ENCODE data around the gene FRMD4B.

DNA sequence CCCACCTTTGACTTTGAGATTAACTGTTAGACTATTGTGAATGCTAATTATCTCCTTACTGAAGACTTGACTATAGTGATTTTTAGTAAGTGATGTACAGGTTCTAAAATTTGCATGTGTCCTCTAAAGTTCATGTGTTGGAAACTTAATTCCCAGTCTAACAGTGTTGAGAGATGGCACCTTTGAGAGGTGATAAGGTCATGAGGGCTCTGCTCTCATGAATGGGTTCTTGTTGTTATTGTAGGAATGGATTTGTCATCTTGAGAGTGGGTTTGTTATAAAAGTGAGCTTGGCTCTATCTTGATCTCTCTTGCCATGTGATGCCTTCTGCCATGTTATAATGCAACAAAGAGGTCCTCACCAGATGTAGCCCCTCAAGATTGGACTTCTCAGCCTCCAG is 244.6 kb downstream of the FRMD4B start:
- TF ChIP-seq, protein P1, sequence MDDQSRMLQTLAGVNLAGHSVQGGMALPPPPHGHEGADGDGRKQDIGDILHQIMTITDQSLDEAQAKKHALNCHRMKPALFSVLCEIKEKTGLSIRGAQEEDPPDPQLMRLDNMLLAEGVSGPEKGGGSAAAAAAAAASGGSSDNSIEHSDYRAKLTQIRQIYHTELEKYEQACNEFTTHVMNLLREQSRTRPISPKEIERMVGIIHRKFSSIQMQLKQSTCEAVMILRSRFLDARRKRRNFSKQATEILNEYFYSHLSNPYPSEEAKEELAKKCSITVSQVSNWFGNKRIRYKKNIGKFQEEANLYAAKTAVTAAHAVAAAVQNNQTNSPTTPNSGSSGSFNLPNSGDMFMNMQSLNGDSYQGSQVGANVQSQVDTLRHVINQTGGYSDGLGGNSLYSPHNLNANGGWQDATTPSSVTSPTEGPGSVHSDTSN (IDR thresholded peaks at IDR 0.05), result no peak
- TF ChIP-seq, protein P2, sequence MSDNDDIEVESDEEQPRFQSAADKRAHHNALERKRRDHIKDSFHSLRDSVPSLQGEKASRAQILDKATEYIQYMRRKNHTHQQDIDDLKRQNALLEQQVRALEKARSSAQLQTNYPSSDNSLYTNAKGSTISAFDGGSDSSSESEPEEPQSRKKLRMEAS (IDR thresholded peaks at IDR 0.05), result no peak
- TF ChIP-seq POLR2A (IDR thresholded peaks at IDR 0.05; ENCODE audit: low read length), result no peak
- TF ChIP-seq CEBPB (IDR thresholded peaks at IDR 0.05), result no peak
- no peak for TF ChIP-seq RFX5 (IDR thresholded peaks at IDR 0.05)
- TF ChIP-seq RCOR1 (IDR thresholded peaks at IDR 0.05; ENCODE audit: low read depth, low read length), result no peak
- no peak for TF ChIP-seq ZC3H11A (IDR thresholded peaks at IDR 0.05)
- no peak for TF ChIP-seq MAFK (IDR thresholded peaks at IDR 0.05; ENCODE audit: partially characterized antibody)
- TF ChIP-seq MYC (IDR thresholded peaks at IDR 0.05; ENCODE audit: borderline replicate concordance, low read length), result no peak
- TF ChIP-seq, protein P3, sequence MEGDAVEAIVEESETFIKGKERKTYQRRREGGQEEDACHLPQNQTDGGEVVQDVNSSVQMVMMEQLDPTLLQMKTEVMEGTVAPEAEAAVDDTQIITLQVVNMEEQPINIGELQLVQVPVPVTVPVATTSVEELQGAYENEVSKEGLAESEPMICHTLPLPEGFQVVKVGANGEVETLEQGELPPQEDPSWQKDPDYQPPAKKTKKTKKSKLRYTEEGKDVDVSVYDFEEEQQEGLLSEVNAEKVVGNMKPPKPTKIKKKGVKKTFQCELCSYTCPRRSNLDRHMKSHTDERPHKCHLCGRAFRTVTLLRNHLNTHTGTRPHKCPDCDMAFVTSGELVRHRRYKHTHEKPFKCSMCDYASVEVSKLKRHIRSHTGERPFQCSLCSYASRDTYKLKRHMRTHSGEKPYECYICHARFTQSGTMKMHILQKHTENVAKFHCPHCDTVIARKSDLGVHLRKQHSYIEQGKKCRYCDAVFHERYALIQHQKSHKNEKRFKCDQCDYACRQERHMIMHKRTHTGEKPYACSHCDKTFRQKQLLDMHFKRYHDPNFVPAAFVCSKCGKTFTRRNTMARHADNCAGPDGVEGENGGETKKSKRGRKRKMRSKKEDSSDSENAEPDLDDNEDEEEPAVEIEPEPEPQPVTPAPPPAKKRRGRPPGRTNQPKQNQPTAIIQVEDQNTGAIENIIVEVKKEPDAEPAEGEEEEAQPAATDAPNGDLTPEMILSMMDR (IDR thresholded peaks at IDR 0.05), result no peak
- TF ChIP-seq RNF2 (IDR thresholded peaks at IDR 0.05; ENCODE audit: borderline replicate concordance, low read depth), result no peak
- TF ChIP-seq CBX8 (IDR thresholded peaks at IDR 0.05), result no peak

Measured in A549 (cell line).